ENCODE measurements around the gene PAK5.

- no peak for TF ChIP-seq GATA2 (IDR thresholded peaks at IDR 0.05; ENCODE audit: low read depth, low read length)
- TF ChIP-seq GATA3 (IDR thresholded peaks at IDR 0.05; ENCODE audit: low read depth, low read length) = no peak
Measured at GRCh38 chr20:9630554-9630953, 208.3 kb downstream of the PAK5 start.

Measured in SH-SY5Y (cell line).